Measurements from ENCODE around the gene SH3PXD2A. TPM values are rescaled to one million over a fixed set of nuclear protein-coding genes. Genes with fewer than 3 reads are reported as not detected.

Gene SH3PXD2A
- total and polyA plus RNA-seq, 12 donors = 5.7 to 34.5 (median 19.2) TPM

GRCh38 chr10:103876155-103876554 is 20.8 kb upstream of the SH3PXD2A start:
- intact Hi-C loops (cut with DNase I) = no loop called here
- H3K27me3 ChIP-seq = no peaks in the 10 kb centered on the region
- H3K4me1 ChIP-seq (replicated peaks in 1 of 2) = no peaks in the 10 kb centered on the region
- DNase-seq = no peak
- H3K27ac ChIP-seq = no peak overlapping the region
- WGBS, 4 donors = 88 to 95% (median 91%) methylated on average over 5 of the region's 5 CpGs
- no peak overlapping the region for H3K4me3 ChIP-seq
- no peaks in the 10 kb centered on the region for H3K9me3 ChIP-seq (replicated peaks in 1 of 3)
- H3K36me3 ChIP-seq (replicated peaks in 1 of 2) = peaks cover 0 to 24% of the 10 kb centered on the region in 2 donors
- no peak for TF ChIP-seq POLR2A (IDR thresholded peaks at IDR 0.05)
- TF ChIP-seq CTCF (IDR thresholded peaks at IDR 0.05) = no peak

DNA sequence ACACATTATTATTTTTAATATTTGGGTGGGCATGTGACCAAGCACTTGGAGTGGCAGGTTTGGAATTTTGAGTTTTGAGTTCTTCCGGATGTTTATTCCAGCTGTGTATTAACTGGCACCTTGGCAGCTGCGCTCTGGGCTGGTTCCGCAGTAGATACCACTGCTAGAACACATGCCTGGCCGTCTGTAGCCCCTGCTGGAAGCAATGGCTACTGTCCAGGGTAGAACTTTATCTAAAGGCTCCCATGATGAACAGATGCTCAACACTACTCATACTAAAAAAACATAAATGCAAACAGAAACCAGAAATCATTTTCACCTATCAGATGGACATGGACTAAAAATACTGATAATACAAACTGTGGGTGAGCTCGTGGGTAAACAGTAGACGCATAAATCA is 19.4 kb upstream of the SH3PXD2A start:
- intact Hi-C loops (cut with DNase I) = no loop called here

DNA sequence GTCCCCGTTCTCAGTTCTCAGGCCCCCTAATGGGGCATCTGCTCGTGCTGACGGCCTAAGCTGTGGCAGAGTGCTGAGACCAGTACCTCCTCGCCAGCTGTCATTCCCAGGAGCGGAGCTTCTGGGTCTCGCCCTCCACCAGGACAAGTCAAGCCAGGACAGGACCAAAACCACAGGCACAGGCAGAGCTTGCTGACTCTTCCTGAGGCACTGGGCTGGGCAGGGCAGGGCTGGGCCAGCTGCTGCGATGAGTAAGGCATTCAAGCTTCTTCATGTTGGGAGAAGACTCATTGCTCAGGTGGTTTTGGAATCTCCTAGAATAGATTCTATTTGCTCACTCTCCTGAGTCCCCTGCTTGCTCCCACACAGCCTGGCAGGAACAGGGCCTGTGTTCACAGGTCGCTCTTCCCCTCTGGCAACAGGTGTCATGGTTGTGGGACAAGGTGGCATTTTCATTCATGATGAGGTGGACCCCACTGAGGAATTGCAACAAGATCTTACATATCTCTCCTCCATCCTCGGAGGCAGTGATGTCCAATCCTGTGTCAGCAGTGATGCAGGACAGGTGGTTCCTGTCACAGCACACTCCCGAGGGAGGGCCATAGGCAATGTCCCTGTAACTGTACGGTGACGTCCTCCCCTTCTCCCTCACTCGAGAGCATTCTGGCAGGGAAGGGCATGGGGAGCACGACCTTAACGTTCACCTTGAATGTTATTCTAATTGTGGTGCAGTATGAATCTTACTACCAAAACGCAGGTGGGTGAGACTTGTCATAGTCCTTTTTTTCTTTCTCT is 17.0 kb upstream of the SH3PXD2A start:
- H3K27ac ChIP-seq = no peak overlapping the region
- intact Hi-C loops (cut with DNase I) = no loop called here
- TF ChIP-seq POLR2A (IDR thresholded peaks at IDR 0.05) = no peak
- no peak for TF ChIP-seq CTCF (IDR thresholded peaks at IDR 0.05)
- no peaks in the 10 kb centered on the region for H3K36me3 ChIP-seq (replicated peaks in 1 of 2)
- no peaks in the 10 kb centered on the region for H3K9me3 ChIP-seq (replicated peaks in 1 of 3)
- no peak for DNase-seq
- H3K4me1 ChIP-seq (replicated peaks in 1 of 2) = no peaks in the 10 kb centered on the region
- H3K4me3 ChIP-seq = no peak overlapping the region
- no peaks in the 10 kb centered on the region for H3K27me3 ChIP-seq
- 82 to 90% (median 87%) methylated on average over 14 to 16 of the region's 16 CpGs for WGBS, 4 donors

More for the DNA sequence above, 19.4 kb upstream of the SH3PXD2A start:
- H3K27ac ChIP-seq = no peak overlapping the region
- no peak for TF ChIP-seq POLR2A (IDR thresholded peaks at IDR 0.05)
- TF ChIP-seq CTCF (IDR thresholded peaks at IDR 0.05) = no peak
- no peaks in the 10 kb centered on the region for H3K9me3 ChIP-seq (replicated peaks in 1 of 3)
- WGBS, 4 donors = 81 to 85% (median 83%) methylated on average over 6 of the region's 6 CpGs
- peaks cover 0 to 10% of the 10 kb centered on the region in 2 donors for H3K36me3 ChIP-seq (replicated peaks in 1 of 2)
- no peaks in the 10 kb centered on the region for H3K4me1 ChIP-seq (replicated peaks in 1 of 2)
- H3K27me3 ChIP-seq = no peaks in the 10 kb centered on the region
- no peak for DNase-seq
- no peak overlapping the region for H3K4me3 ChIP-seq

DNA sequence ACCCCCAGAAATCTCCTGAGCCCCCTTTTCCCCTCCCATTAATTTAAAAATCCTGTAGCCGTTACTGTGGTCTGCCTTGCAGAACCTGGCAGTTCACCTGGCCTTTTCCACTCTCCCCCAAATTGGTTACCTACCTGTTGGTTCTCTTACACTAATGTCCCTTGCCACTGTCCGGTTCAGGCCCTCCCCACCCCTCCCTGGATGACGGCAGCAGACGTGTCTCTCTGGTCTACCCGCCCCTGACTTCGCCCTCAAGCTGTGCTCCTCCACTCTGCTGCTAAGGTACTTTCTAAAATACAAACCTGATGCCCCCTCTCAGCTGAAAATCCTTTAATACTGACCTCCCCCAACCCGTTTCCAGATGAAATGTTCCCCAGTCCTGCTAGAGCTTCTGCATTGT is 15.6 kb upstream of the SH3PXD2A start:
- Histone ChIP-seq H3K9me3 (replicated peaks in 1 of 3) (no peaks in the 10 kb centered on the region), H3K4me3 (no peak overlapping the region), H3K36me3 (replicated peaks in 1 of 2) (no peaks in the 10 kb centered on the region), H3K27ac (no peak overlapping the region), H3K4me1 (replicated peaks in 1 of 2) (no peaks in the 10 kb centered on the region), H3K27me3 (no peaks in the 10 kb centered on the region)
- WGBS, 4 donors = 87 to 94% (median 92%) methylated on average over 7 of the region's 7 CpGs
- DNase-seq = no peak
- TF ChIP-seq POLR2A (IDR thresholded peaks at IDR 0.05) (no peak), CTCF (IDR thresholded peaks at IDR 0.05) (no peak)
- intact Hi-C loops (cut with DNase I) = no loop called here

Data from adrenal gland (tissue), 12 donors.